HG03354 (cell line): Measurements from ENCODE around the gene SLC41A2.
"Not testable (repeated sequence)": the region's sequence is repeated elsewhere in the genome, so short reads cannot be mapped to it uniquely, and the experiment has no call there.

Experiments
- ATAC-seq: cut with Tn5 transposase; IDR thresholded peaks from one replicate; pipeline ENCODE4 v1.9.1; 2021; ENCODE audit warnings: mild to moderate bottlenecking; ENCODE audit not compliant: unreplicated experiment, poor library complexity, severe bottlenecking

The SLC41A2 gene, protein sequence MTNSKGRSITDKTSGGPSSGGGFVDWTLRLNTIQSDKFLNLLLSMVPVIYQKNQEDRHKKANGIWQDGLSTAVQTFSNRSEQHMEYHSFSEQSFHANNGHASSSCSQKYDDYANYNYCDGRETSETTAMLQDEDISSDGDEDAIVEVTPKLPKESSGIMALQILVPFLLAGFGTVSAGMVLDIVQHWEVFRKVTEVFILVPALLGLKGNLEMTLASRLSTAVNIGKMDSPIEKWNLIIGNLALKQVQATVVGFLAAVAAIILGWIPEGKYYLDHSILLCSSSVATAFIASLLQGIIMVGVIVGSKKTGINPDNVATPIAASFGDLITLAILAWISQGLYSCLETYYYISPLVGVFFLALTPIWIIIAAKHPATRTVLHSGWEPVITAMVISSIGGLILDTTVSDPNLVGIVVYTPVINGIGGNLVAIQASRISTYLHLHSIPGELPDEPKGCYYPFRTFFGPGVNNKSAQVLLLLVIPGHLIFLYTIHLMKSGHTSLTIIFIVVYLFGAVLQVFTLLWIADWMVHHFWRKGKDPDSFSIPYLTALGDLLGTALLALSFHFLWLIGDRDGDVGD

DNA sequence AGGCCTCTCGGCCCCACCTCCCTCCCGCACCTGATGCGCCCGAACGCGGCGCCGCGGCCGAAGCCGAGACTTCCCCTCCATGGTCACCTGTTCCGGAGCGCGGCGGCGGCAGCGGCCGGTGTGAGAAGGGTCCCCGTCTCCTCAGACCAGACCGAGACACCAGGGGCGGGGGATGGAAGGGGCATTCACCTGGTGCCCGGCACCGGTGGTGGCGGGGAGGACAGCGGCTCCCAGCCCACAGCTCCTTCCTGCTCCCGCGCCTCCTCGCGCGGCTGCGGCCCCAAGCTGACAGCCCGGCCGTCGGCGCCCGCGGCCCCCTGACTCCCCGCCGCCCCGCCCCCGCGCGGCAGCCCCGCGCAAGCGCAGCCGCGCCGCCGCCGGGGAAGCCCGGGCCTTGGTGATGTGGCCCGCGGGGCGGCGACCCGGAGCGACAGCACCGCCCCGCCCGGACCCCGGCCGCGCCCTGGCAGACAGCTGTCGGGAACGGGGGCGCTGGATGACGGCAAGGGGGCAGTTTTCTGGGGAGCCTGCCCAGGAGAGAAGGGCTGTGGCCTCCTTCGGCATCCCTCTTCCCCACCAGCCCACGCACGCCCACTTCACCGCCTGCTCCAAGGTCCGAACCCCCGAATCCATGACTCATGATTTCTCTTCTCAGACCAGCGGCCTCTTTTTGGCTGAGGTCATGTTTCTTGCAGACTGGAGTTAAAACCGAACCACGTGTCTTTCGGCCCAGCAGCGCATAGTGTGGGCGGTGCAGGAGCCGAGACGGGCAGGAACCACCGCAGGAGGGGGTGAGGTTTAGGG is at the start of gene SLC41A2:
TSS of gene SLC41A2 (minus strand) at position 290 of the 804 bp plus-strand sequence. CDS start 29,763 bp downstream, outside the sequence.
- peak; percentile 85 for ATAC-seq

DNA sequence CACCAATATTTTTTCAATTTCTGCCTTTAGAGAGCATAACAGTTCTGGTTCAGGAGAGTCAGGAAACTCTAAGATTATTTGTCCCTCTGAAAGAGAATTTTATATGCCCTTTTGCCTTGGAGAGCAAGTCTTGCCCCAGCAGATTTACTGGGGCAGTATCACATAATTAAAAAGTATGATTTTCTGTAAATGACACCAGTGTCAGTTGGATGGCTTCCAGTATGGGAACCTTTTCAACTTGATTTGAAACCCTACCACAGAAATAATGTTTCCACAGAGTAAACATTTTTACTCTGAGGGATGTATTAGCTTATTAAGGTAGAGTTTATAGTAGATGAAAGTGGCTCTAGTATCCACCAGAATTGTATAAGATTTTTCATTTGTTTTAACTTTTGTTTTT is 43.4 kb upstream of the SLC41A2 start:
- ATAC-seq, result no peak

DNA sequence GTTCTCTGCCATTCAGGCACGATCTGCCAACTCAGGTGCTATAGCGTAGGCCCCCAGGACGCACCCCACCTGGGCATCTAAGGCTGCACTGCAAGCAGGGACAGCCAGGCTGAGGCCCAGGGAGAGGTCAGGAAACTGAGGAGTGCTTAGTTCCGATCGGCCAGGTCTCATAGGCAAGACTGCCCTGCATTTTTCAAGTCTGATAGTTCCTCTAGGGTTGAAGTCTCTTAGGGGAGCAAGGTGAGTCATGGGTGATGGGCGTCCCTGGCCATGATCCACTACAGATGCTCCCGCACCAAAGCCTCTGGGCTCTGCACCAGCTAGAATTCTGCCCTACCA is 41.2 kb upstream of the SLC41A2 start:
- ATAC-seq, result no peak

DNA sequence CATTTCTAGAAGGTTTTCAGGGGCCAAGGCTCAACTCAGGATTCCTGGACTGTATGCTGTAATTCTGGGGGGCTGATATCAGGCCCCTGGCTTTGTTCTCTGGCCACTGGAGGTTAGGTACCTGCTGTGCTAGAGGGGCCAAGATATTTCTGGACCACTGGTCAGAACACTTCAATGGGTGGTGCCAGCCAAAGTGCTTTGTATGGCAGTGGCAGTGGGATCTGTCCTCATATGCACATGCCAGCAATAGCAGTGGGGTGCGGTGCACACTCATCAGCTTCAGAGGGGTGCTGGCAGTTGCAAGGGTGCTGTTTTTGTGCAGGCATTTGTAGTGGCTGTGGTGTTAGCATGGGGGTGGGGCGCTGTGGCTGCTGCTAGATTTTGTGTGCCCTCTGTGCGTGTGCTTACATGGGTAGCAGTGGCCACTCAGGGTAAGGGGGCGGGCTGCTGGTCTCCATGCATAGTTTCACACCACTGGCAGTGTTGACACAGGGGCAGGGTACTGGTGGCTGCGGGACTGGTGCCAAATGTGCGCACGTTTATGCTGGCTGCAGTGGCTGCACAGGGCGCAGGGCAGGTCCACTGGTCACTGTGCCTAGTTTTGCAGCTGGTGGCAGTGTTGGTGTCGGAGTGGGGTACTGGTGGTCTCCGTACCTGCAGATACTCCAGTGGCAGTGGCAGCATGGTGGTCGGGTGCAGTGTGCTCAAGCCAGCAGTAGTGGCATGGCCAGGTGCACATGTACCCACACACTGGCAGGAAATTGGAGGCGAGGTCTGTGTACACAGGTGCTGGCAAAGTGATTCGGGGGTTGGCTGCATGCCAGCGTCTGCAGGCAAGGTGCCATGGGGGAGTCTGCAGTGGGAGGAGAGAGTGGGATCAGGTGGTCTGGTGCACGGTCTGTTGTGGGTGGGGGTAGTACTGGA is 40.6 kb upstream of the SLC41A2 start:
- ATAC-seq, result no peak

DNA sequence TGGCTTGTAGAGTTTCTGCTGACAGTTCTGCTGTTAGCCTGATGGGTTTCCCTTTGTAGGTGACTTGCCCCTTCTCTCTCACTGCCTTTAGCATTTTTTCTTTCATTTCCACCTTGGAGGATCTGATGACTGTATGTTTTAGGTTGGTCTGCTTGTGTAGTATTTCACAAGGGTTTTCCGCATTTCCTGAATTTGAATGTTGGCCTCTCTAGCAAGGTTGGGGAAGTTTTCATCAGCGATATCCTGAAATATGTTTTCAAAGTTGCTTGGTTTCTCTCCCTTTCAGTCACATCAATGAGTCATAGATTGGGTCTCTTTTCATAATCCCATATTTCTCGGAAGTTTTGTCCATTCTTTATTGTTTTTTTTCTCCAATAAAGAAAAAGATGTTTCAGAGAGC is 39.5 kb upstream of the SLC41A2 start:
- no peak for ATAC-seq

DNA sequence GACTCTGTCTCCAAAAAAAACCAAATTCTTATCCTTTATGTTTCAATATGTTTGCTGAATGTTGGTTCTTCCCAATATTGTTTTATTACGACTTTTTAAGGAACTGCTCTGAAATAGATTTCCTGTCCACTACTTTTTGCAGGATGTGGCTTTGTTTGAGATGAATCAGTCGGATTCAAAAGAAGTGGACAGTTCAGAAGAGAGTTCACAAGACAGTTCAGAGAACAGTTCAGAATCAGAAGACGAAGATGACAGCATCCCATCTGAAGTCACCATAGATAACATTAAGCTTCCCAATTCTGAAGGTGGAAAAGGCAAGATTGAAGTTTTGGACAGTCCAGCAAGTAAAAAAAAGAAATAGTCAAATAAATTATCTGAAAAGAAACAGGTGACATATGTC is 36.2 kb upstream of the SLC41A2 start:
- ATAC-seq, result no peak

DNA sequence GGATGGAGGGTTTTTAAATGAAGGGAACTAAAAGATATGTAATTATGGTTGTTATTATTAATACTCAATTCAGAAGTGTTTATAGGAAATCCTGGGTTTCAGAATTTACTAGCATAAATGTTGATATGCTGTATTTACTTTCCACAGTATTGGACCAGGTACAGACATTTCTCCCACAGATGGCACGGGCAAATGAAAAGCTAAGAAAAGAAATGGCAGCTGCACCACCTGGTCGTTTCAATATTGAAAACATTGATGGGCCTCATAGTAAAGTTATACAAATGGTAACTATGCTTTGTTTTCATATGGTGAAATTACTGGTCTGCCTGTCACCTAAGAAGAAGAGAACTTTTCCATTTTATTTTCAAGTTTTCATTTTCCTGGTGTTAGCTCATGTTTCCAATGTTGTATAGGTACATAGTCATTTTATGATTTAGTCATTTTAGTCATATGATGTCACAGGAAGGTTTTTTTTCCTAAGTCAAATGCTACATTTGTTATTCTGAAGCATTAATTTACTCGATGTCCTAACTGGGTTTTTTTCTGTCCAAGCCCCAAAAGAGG is 33.6 kb upstream of the SLC41A2 start:
- no peak for ATAC-seq

DNA sequence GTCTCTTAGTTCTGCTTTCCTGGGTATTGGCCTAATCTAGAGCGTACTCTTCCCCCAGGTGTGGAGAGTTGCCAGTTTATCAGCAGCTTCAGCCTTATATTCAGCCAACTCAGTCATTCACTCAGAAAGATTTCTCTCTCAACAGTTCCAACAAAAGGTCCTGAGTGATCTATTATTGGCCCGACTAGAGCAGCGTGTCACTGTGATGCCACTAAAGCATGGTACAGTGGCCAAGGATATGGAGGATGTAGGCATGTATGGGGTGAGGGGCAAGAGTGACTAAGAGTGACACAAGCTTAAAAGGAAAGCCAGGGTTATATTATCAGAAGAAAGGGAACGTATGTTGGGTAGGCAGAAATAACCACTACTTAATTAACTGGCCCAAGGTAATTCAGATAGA is 32.9 kb upstream of the SLC41A2 start:
- ATAC-seq, result no peak

DNA sequence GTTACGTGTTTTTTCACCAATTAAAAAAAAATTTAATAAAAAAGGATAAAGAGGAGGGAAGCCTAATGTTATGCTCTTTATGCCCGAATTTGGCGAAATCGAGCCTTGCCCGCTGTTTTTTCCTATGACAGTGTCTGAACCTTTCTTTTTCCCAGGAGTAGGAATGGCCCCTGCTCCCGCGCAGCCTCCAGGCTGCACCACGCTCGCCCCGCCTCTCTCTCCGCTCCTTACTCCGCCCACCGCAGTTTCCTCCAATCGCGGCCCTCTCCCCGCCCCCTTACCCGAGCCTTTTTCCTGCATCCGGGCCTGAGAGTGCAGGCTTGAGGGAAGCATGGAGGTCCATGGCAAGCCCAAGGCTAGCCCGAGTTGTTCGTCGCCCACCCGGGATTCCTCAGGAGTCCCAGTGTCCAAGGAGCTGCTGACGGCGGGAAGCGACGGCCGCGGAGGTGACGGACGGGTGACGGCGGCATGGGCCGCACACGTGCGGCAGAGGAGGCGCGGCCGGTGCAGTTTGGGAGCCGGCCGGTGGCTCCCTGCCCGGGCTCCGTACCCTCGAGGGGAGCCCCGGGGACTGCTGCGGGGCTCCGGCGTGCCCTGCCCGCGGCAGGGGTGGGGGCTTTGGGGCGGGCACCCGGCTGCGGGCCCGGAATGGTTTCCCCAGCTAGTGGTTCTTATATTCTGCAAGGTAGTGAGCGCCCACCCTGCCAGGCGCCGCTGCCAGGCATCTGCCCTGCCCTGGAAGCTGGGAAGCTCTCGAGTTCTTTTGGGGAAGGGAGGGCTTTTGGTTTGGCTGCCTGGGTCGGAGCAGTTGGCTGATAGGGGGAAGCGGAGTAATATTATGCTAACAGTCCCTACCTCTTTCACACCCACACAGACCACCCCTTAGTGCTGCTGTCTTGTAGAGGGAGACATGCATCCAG is 28.2 kb upstream of the SLC41A2 start, which contains the start of gene NOPCHAP1:
TSS of gene NOPCHAP1 (plus strand) at position 295 of the 920 bp plus-strand sequence. CDS start at position 332, 37 bp downstream.
- peak; percentile 98 for ATAC-seq

DNA sequence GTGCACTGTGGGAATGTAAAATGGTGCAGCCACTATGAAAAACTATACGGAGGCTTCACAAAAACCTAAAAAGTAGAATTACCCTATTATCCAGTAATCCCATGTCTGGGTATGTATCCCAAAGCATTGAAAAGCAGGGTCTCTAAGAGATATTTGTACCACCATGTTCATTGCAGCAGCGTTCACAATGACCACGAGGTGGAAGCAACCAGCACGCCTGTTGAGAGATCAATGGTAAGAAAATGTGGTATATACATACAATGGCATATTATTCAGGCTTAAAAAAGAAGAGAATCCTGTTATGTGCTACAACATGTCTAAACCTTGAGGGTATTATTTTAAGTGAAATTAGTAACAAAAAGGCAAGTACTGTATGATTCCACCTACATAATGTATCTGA is 27.1 kb upstream of the SLC41A2 start:
- no peak for ATAC-seq

DNA sequence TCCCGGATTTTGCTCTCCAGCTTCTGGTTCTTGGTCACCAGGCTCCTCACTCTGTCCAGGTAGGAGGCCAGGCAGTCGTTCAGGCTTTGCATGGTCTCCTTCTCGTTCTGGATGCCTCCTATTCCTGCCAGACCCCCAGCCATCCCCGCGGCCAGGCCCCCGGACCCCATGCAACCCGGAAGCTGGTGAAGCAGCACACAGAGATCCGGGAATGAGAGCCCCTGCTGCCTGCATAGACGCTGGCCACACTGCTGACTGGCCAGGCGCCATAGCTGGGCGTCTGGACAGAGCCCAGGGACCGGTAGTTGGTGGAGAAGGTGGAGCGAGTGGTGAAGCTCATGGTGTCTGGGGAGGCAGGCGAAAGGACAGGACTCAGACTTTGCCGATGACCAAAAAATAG is 19.6 kb upstream of the SLC41A2 start:
- ATAC-seq, result not testable (repeated sequence)

DNA sequence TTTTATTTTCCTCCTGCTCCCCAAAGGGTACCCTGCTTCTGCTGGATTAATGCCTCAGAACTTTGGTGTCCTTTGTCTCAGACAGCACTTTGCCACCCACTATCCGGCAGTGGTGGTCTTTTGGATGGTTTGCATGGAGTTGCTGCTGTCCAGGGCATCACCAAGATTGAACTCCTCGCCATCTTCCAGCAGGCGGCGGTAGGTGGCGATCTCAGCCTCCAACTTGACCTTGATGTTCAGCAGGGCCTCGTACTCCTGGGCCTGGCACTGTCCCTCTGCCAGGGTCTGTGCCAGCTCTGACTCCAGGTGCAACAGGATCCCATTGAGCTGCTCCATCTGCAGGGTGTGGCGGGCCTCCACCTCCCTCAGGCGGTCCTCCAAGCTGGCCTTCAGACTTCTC is 18.6 kb upstream of the SLC41A2 start:
- ATAC-seq, result no peak

DNA sequence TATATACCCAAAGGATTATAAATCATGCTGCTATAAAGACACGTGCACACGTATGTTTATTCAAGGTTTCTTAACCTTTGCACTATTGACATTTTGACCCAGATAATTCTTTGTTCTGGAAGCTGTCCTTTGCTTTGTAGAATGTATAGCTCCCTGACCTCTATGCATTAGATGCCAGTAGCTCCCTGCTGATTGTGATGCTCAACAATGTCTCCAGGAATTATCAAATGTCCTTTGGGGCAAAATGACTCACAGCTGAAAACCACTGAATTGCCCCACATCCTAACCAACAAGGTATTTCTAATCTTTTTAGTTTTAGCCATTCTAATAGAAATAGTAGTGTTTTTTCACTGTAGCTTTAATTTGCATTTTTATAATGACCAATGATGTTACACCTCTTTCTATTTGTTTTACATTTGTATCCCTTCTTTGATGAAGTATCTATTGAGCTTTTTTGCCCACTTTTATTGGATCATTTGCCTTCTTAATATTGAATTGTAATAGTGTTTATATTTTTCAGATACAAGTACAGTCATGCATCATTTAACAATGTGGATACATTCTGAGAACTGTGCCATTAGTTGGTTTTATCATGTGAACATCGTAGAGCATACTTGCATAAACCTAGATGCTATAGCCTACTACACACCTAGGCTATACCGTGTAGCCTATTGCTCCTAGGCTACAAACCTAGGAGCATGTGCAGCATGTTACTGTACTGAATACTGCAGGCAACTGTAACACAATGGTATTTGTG is 17.7 kb upstream of the SLC41A2 start:
- no peak for ATAC-seq

DNA sequence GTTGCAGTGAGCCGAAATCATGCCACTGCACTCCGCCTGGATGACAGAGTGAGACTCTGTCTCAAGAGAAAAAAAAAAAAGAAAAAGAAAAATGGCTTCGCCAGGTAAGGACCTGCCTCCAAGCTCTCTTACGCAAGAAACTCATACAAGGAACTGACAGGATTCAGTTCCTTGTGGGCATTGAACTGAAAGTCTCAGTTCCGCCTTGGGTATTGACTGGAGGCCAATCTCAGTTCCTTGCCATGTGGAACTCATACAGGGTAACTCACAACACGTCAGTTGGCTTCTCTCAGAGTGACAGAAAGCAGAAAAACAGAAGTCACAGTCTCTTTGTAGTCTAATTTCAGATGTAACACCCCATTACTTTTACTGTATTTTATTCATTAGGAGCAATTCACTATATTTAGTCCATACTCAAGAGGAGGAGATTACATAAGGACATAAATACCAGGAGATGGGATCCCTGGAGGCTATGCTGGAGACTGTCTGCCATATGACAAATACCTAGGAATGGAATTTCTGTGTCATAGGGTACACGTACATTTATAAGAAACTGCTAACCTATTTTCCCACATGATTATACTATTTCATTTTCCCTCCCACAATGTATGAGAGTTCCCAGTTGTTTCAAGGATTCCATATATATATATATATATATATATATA is 16.7 kb upstream of the SLC41A2 start:
- peak; percentile 99 for ATAC-seq

DNA sequence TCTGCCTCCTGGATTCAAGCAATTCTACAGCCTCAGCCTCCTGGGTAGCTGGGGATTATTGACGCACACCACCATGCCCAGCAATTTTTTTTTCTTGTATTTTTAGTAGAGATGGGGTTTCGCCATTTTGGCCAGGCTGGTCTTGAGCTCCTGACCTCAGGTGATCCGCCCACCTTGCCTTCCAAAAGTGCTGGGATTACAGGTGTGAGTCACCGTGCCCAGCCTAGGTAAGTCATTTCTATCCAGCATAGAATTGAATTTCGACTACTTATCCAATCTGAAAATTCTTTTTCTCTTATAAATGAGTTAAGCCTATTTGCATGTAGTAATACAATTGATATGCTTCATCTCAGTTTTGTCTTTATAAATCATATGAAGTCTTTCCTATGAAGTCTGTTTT is 15.2 kb upstream of the SLC41A2 start:
- no peak for ATAC-seq

DNA sequence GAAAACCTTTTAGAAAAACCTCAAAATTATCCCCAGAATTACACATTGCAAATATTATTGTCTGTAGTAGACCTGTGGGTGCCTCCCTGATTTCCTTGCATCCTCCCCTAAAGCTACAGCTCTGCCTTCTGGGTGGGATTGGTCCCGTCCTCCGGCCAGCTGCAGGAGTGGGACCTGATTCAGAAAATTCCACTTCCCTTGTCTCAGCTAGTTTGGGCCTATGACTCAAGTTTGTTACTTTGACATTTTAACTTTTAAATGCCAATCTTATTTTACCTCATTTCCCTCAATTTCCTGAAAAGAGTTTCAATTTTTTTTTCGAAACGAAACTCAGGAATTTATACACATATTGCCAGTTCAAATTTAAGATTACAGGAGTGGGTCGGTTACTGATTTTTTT is 13.2 kb upstream of the SLC41A2 start:
- ATAC-seq, result no peak

DNA sequence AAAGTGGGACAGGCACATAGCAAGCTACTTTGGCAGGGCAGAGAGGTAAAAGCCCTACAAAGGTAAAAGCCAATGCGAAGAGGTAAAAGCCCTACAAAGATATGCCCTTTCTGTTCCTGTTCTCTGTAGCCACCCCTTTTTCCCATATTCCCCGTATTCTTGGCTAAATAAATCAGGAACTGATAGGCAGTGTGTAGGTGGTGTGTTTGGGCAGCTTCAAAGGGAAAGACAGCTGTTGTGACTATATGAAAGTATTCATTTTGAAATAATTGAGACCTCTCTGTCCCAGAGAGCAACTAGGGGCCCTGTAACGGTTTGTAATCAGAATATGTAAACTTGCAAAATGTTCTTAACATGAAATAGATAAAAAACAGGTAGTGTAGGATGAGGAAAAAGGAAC is 11.3 kb upstream of the SLC41A2 start:
- ATAC-seq, result no peak
